RWPE2 (cell line): ENCODE results near the gene UBASH3A.

Experiments
- ATAC-seq: fragments of 200-7000 bp; cut with Tn5 transposase; 3 replicates; pipeline ENCODE4 v1.9.1; 2021; ENCODE audit warnings: low read depth
- DNase-seq: peaks from one replicate; pipeline ENCODE4 v3.0.0-alpha.2; 2020; ENCODE audit warnings: low spot score
- H3K27ac ChIP-seq: fragments of 450-650 bp; 2 replicates; pipeline ENCODE4 v1.5.1; 2017; ENCODE audit warnings: mild to moderate bottlenecking; ENCODE audit not compliant: poor library complexity, severe bottlenecking
- H3K27me3 ChIP-seq: fragments of 250-450 bp; sonication (Bioruptor Pico); 2 replicates; pipeline ENCODE4 v1.5.1; 2021; ENCODE audit warnings: mild to moderate bottlenecking, moderate library complexity; ENCODE audit not compliant: insufficient read depth, poor library complexity, severe bottlenecking
- H3K36me3 ChIP-seq: fragments of 250-450 bp; sonication (Bioruptor Pico); 2 replicates; pipeline ENCODE4 v1.5.1; 2020; ENCODE audit warnings: low read depth, mild to moderate bottlenecking, moderate library complexity
- H3K4me1 ChIP-seq: fragments of 250-450 bp; sonication (Bioruptor Pico); 2 replicates; pipeline ENCODE4 v1.5.1; 2021; ENCODE audit warnings: mild to moderate bottlenecking, moderate library complexity; ENCODE audit not compliant: insufficient read depth, poor library complexity, severe bottlenecking
- H3K4me3 ChIP-seq: fragments of 250-450 bp; sonication (Bioruptor Pico); 2 replicates; pipeline ENCODE4 v1.5.1; 2021; ENCODE audit warnings: mild to moderate bottlenecking, moderate library complexity; ENCODE audit not compliant: severe bottlenecking
- H3K9me3 ChIP-seq: fragments of 250-450 bp; sonication (Bioruptor Pico); 2 replicates; pipeline ENCODE4 v1.5.1; 2021; ENCODE audit warnings: mild to moderate bottlenecking, moderate library complexity; ENCODE audit not compliant: severe bottlenecking
- TF ChIP-seq, protein P1 (sequence below): fragments of 450-650 bp; IDR thresholded peaks from one replicate; pipeline ENCODE4 v1.5.1; 2017; ENCODE audit warnings: mild to moderate bottlenecking, moderate library complexity; ENCODE audit not compliant: poor library complexity, severe bottlenecking

UBASH3A gene

DNA sequence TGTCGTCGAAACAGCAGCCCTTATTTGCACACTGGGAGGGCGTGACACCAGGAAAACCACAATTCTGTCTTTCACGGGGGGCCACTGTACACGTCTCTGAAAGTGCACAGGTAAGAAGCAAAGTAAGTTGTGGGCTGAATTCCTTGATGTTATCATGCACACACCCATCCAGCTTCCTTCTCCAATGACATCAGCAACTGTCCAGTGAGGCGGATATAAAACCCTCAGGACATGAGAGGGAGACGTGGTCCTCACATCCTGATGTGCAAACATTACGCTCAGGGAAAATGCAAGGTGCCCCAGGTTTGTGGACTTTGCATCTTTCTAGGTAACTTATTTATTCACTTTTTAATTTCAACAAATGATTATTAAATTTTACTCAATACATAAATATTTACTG, 40.4 kb upstream of the UBASH3A start:
- Histone ChIP-seq H3K27me3 (no peaks in the 10 kb centered on the region), H3K9me3 (no peaks in the 10 kb centered on the region), H3K27ac (no peak overlapping the region), H3K4me3 (no peak overlapping the region), H3K4me1 (no peaks in the 10 kb centered on the region), H3K36me3 (no peaks in the 10 kb centered on the region)
- no peak for DNase-seq
- 0 out of 3 replicates have a peak, but pooled peaks have one; percentile 33 for ATAC-seq
- TF ChIP-seq, protein P1, sequence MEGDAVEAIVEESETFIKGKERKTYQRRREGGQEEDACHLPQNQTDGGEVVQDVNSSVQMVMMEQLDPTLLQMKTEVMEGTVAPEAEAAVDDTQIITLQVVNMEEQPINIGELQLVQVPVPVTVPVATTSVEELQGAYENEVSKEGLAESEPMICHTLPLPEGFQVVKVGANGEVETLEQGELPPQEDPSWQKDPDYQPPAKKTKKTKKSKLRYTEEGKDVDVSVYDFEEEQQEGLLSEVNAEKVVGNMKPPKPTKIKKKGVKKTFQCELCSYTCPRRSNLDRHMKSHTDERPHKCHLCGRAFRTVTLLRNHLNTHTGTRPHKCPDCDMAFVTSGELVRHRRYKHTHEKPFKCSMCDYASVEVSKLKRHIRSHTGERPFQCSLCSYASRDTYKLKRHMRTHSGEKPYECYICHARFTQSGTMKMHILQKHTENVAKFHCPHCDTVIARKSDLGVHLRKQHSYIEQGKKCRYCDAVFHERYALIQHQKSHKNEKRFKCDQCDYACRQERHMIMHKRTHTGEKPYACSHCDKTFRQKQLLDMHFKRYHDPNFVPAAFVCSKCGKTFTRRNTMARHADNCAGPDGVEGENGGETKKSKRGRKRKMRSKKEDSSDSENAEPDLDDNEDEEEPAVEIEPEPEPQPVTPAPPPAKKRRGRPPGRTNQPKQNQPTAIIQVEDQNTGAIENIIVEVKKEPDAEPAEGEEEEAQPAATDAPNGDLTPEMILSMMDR, result no peak

DNA sequence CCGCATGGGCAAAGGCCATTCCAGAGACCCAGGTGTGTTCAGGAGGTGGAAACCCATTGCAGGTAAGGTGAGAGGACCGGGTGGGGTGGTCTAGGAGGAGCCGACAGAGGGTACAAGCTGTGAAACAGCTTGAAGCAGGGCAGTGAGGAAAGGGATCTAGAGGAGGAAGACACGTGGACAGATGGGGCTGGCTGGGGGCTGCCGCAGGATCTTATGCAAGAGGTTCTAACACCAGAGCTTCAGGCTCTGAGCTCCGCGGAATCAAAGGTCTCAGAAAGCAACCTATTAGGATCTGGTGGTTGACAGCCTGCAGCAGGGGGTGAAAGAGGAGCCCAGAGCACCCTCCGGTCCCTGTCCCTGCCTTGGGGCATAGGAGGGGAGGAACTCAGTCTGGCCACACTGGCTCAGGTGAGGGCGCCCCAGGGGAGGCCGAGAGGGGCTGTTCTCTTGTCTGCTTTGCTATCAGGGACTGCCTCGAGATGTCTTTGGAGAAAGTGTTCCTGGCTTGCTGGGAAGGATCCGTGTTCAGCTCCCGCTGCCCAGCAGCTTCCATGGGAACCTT, 39.3 kb upstream of the UBASH3A start:
- Histone ChIP-seq H3K36me3 (no peaks in the 10 kb centered on the region), H3K27ac (no peak overlapping the region), H3K27me3 (no peaks in the 10 kb centered on the region), H3K9me3 (no peaks in the 10 kb centered on the region), H3K4me1 (no peaks in the 10 kb centered on the region), H3K4me3 (no peak overlapping the region)
- ATAC-seq (no peak), DNase-seq (no peak)
- TF ChIP-seq, protein P1, result no peak

DNA sequence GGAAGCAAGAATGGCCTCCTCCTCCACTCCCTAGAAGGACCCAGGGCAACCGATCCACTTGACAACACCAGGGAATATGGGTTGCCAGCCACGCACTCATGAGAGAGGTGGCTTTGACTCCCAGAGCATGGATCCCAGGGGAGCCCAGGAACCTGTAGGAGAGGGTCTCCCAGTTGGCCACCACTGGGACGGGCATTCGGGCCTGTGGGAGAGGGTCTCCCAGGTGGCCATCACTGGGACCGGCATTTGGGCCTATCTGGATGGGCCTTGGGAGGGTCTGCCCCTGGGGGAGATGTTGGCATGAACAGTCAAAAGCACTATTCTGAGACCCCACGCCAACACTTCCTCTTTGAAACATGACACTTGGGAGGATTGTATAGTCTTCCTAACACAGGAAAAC, 37.9 kb upstream of the UBASH3A start:
- TF ChIP-seq, protein P1, result no peak
- no peak overlapping the region for H3K27ac ChIP-seq

DNA sequence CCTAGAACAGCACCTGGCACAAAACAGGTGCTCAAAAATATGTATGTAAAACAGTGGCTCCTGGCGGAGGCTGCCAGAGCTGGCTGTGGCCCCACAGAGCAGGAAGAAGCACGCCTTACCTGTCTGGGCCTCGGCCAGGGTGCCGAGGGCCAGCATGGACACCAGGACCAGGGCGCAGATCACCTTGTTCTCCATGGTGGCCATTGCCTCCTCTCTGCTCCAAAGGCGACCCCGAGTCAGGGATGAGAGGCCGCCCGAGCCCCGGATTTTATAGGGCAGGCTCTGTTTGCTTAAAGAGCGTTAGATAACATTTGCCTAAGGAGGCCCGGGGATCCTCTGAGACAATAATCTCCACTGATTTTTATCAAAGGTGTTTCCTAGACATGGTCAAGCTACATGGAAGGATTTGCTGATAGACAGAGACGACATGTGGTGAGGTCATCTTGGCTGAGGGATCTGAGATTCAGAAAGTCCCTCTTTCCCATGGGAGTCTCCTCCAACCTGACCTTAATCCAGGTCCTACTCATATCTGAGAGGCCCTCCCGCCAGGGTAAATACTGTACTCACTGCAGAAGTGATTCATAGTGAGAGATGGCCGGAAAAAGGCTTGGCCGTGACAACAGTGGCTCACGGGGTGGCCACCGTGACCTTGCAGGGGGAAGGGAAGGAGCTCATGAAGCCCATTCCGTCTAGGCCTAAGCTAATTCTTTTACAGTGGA, 37.3 kb upstream of the UBASH3A start, which contains the start of gene TFF1:
Gene TFF1 (minus strand): TSS at position 244 of the 719 bp plus-strand sequence. CDS start 40 bp downstream, at position 204.
- ATAC-seq, result peak; percentile 38; the same call in 1 of the 3 replicates
- TF ChIP-seq, protein P1, result no peak
- Histone ChIP-seq H3K4me1 (no peaks in the 10 kb centered on the region), H3K9me3 (no peaks in the 10 kb centered on the region), H3K27me3 (no peaks in the 10 kb centered on the region), H3K4me3 (no peak within 1 kb of the TSS), H3K27ac (no peak within 1 kb of the TSS), H3K36me3 (no peaks in the 10 kb centered on the region)
- DNase-seq, result no peak

More for the DNA sequence above, 37.9 kb upstream of the UBASH3A start:
- Histone ChIP-seq H3K36me3 (no peaks in the 10 kb centered on the region), H3K9me3 (no peaks in the 10 kb centered on the region), H3K27me3 (no peaks in the 10 kb centered on the region), H3K4me1 (no peaks in the 10 kb centered on the region), H3K4me3 (no peak overlapping the region)
- no peak for ATAC-seq
- DNase-seq, result no peak
